Measurements from ENCODE around the gene CIRBP. TPM values are rescaled to one million over a fixed set of nuclear protein-coding genes. Genes with fewer than 3 reads are reported as not detected.

The CIRBP gene
- 100 to 1,000 TPM; 282 to 301 TPM for total RNA-seq
- polyA plus RNA-seq (2013, experiment 1 of 2), result 403 TPM
- 310 TPM for polyA plus RNA-seq (2013, experiment 2 of 2)
- long read RNA-seq, experiment 1, transcript CIRBP-201 (7 exons, 1,328 nt), result major isoform, 8 of 49 reads
- long read RNA-seq, experiment 1, partial matches to known transcripts, result 19 of 49 reads
- long read RNA-seq, experiment 1, other reads (novel, unspliced or antisense), result 13 of 49 reads
- long read RNA-seq, experiment 2, transcript CIRBP-210 (8 exons, 938 nt), result minor isoform, 6 of 181 reads
- long read RNA-seq, experiment 2, transcript CIRBP-201 (7 exons, 1,328 nt), result major isoform, 68 of 181 reads
- long read RNA-seq, experiment 2, transcript CIRBP-246 (6 exons, 1,043 nt), result minor isoform, 7 of 181 reads
- long read RNA-seq, experiment 2, partial matches to known transcripts, result 17 of 181 reads
- long read RNA-seq, experiment 2, other reads (novel, unspliced or antisense), result 66 of 181 reads
- long read RNA-seq, experiment 3, transcript CIRBP-201 (7 exons, 1,328 nt), result major isoform, 327 of 682 reads
- long read RNA-seq, experiment 3, transcript CIRBP-204 (7 exons, 870 nt), result minor isoform, 8 of 682 reads
- long read RNA-seq, experiment 3, transcript CIRBP-246 (6 exons, 1,043 nt), result minor isoform, 38 of 682 reads
- long read RNA-seq, experiment 3, transcript CIRBP-210 (8 exons, 938 nt), result minor isoform, 40 of 682 reads
- long read RNA-seq, experiment 3, partial matches to known transcripts, result 20 of 682 reads
- long read RNA-seq, experiment 3, other reads (novel, unspliced or antisense), result 224 of 682 reads
- long read RNA-seq, experiment 4, transcript CIRBP-246 (6 exons, 1,043 nt), result minor isoform, 8 of 408 reads
- long read RNA-seq, experiment 4, transcript CIRBP-201 (7 exons, 1,328 nt), result major isoform, 180 of 408 reads
- long read RNA-seq, experiment 4, transcript CIRBP-210 (8 exons, 938 nt), result minor isoform, 108 of 408 reads
- long read RNA-seq, experiment 4, transcript CIRBP-222 (7 exons, 1,073 nt), result minor isoform, 7 of 408 reads
- long read RNA-seq, experiment 4, partial matches to known transcripts, result 36 of 408 reads
- long read RNA-seq, experiment 4, other reads (novel, unspliced or antisense), result 49 of 408 reads

GRCh38 chr19:1269065-1269477, at the start of gene CIRBP:
TSS of gene CIRBP (plus strand) at chr19:1269332. CDS start at chr19:1270934, 1,602 bp downstream.
- peak; percentile 100 for DNase-seq
- peaks cover 21% of the 10 kb centered on the region for H3K4me1 ChIP-seq (ENCODE audit: control insufficient read depth, insufficient read depth, low read length)
- H3K27ac ChIP-seq (ENCODE audit: low read depth, low read length), result peak within 1 kb of the TSS; percentile 96
- peaks cover 34% of the 10 kb centered on the region for H3K36me3 ChIP-seq (ENCODE audit: control insufficient read depth, insufficient read depth, low read length)
- H3K4me1 Mint-ChIP-seq, result peaks cover 38% of the 10 kb centered on the region
- peak within 1 kb of the TSS; percentile 91 for H3K9ac ChIP-seq (ENCODE audit: extremely low read depth, low read length, poor library complexity, severe bottlenecking)
- H3K27me3 Mint-ChIP-seq (ENCODE audit: insufficient read depth), result peaks cover 17% of the 10 kb centered on the region
- H3K4me3 ChIP-seq (ENCODE audit: low read length), result peak within 1 kb of the TSS; percentile 86
- peaks cover 39% of the 10 kb centered on the region for H3K36me3 Mint-ChIP-seq (ENCODE audit: low read depth)
- H3K4me3 Mint-ChIP-seq, result peak within 1 kb of the TSS; percentile 82
- 0% methylated on average over 27 to 50 of the region's 50 CpGs for WGBS, 2 experiments (ENCODE audit: insufficient coverage in 1 of 2, insufficient read length in 1 of 2)
- peaks cover 9% of the 10 kb centered on the region for H3K27me3 ChIP-seq (ENCODE audit: control insufficient read depth, insufficient read depth, low read length, poor library complexity, severe bottlenecking)
- H3K9me3 ChIP-seq (ENCODE audit: control insufficient read depth, low read length), result no peaks in the 10 kb centered on the region
- no peak for TF ChIP-seq CTCF (conservative IDR thresholded peaks at IDR 0.05)
- H3K9me3 Mint-ChIP-seq, result no peaks in the 10 kb centered on the region
- H3K27ac Mint-ChIP-seq, result peak within 1 kb of the TSS; percentile 97

GRCh38 chr19:1219786-1220476, 49.2 kb upstream of the CIRBP start:
- Histone ChIP-seq H3K27ac (ENCODE audit: low read depth, low read length) (peak overlapping the region; percentile 17), H3K9me3 (ENCODE audit: control insufficient read depth, low read length) (no peaks in the 10 kb centered on the region), H3K4me1 (ENCODE audit: control insufficient read depth, insufficient read depth, low read length) (no peaks in the 10 kb centered on the region), H3K36me3 (ENCODE audit: control insufficient read depth, insufficient read depth, low read length) (peaks cover 18% of the 10 kb centered on the region), H3K9ac (ENCODE audit: extremely low read depth, low read length, poor library complexity, severe bottlenecking) (no peak overlapping the region), H3K4me3 (ENCODE audit: low read length) (no peak overlapping the region), H3K27me3 (ENCODE audit: control insufficient read depth, insufficient read depth, low read length, poor library complexity, severe bottlenecking) (no peaks in the 10 kb centered on the region)
- peaks cover 7% of the 10 kb centered on the region for H3K36me3 Mint-ChIP-seq (ENCODE audit: low read depth)
- H3K27me3 Mint-ChIP-seq (ENCODE audit: insufficient read depth), result no peaks in the 10 kb centered on the region
- peaks cover 5% of the 10 kb centered on the region for H3K4me1 Mint-ChIP-seq
- DNase-seq, result no peak
- no peak overlapping the region for H3K4me3 Mint-ChIP-seq
- TF ChIP-seq CTCF (conservative IDR thresholded peaks at IDR 0.05), result no peak
- no peak overlapping the region for H3K27ac Mint-ChIP-seq
- H3K9me3 Mint-ChIP-seq, result no peaks in the 10 kb centered on the region
- WGBS, 2 experiments (ENCODE audit: insufficient coverage in 1 of 2, insufficient read length in 1 of 2), result 94 to 96% methylated on average over 17 to 19 of the region's 19 CpGs

GRCh38 chr19:1220477-1220930, 48.6 kb upstream of the CIRBP start:
- H3K36me3 Mint-ChIP-seq (ENCODE audit: low read depth), result peaks cover 7% of the 10 kb centered on the region
- H3K27ac Mint-ChIP-seq, result no peak overlapping the region
- no peaks in the 10 kb centered on the region for H3K9me3 Mint-ChIP-seq
- H3K4me3 ChIP-seq (ENCODE audit: low read length), result no peak overlapping the region
- 91 to 94% methylated on average over 12 to 33 of the region's 33 CpGs for WGBS, 2 experiments (ENCODE audit: insufficient coverage in 1 of 2, insufficient read length in 1 of 2)
- H3K27me3 ChIP-seq (ENCODE audit: control insufficient read depth, insufficient read depth, low read length, poor library complexity, severe bottlenecking), result no peaks in the 10 kb centered on the region
- H3K27me3 Mint-ChIP-seq (ENCODE audit: insufficient read depth), result no peaks in the 10 kb centered on the region
- no peak overlapping the region for H3K4me3 Mint-ChIP-seq
- no peak for TF ChIP-seq CTCF (conservative IDR thresholded peaks at IDR 0.05)
- H3K9ac ChIP-seq (ENCODE audit: extremely low read depth, low read length, poor library complexity, severe bottlenecking), result no peak overlapping the region
- H3K4me1 Mint-ChIP-seq, result peaks cover 5% of the 10 kb centered on the region
- H3K4me1 ChIP-seq (ENCODE audit: control insufficient read depth, insufficient read depth, low read length), result no peaks in the 10 kb centered on the region
- H3K9me3 ChIP-seq (ENCODE audit: control insufficient read depth, low read length), result no peaks in the 10 kb centered on the region
- DNase-seq, result no peak
- H3K27ac ChIP-seq (ENCODE audit: low read depth, low read length), result no peak overlapping the region
- H3K36me3 ChIP-seq (ENCODE audit: control insufficient read depth, insufficient read depth, low read length), result peaks cover 18% of the 10 kb centered on the region

All from endodermal cell (in vitro differentiated cells).